Middle frontal gyrus (tissue), 1 donor: ENCODE measurements around the gene RABL2B.
A peak's percentile ranks its signal among the peaks of the same experiment; 100 is the strongest.
"Not testable (repeated sequence)": the region's sequence is repeated elsewhere in the genome, so short reads cannot be mapped to it uniquely, and the experiment has no call there.

Experiments
- DNase-seq: peaks from one replicate; pipeline ENCODE4 v3.0.0-alpha.2; 2015; ENCODE audit warnings: low spot score; ENCODE audit errors: extremely low spot score

Gene RABL2B

GRCh38 chr22:50783033-50783879 is at the start of gene RABL2B:
RABL2B (minus strand) TSS chr22:50783636; CDS start chr22:50782294, 1,342 bp downstream.
- DNase-seq = peak; percentile 65

- not testable (repeated sequence) for DNase-seq
Observed at GRCh38 chr22:50786936-50787335, 3.5 kb upstream of the RABL2B start.

GRCh38 chr22:50785289-50785688 is 1.9 kb upstream of the RABL2B start:
- DNase-seq = not testable (repeated sequence)

- DNase-seq = not testable (repeated sequence)
Observed at GRCh38 chr22:50783880-50784276, 442 bp upstream of the RABL2B start.

- not testable (repeated sequence) for DNase-seq
Observed at GRCh38 chr22:50782253-50782652, 1.2 kb downstream of the RABL2B start.

- not testable (repeated sequence) for DNase-seq
Observed at GRCh38 chr22:50780244-50780643, 3.2 kb downstream of the RABL2B start.

- DNase-seq = not testable (repeated sequence)
Observed at GRCh38 chr22:50777631-50778030, 5.8 kb downstream of the RABL2B start.

GRCh38 chr22:50775132-50775531 is 8.3 kb downstream of the RABL2B start:
- DNase-seq = not testable (repeated sequence)

- not testable (repeated sequence) for DNase-seq
Observed at GRCh38 chr22:50764288-50764687, 19.1 kb downstream of the RABL2B start.

- not testable (repeated sequence) for DNase-seq
Observed at GRCh38 chr22:50761829-50762228, 21.6 kb downstream of the RABL2B start.

GRCh38 chr22:50759597-50760341 is 23.7 kb downstream of the RABL2B start:
- DNase-seq = not testable (repeated sequence)

- DNase-seq = not testable (repeated sequence)
Observed at GRCh38 chr22:50756949-50757491, 26.4 kb downstream of the RABL2B start.

GRCh38 chr22:50756406-50756805 is 27.0 kb downstream of the RABL2B start:
- not testable (repeated sequence) for DNase-seq

GRCh38 chr22:50755251-50755650 is 28.2 kb downstream of the RABL2B start:
- DNase-seq = not testable (repeated sequence)

GRCh38 chr22:50749302-50750074 is 33.9 kb downstream of the RABL2B start:
- not testable (repeated sequence) for DNase-seq

GRCh38 chr22:50748630-50749029 is 34.8 kb downstream of the RABL2B start:
- not testable (repeated sequence) for DNase-seq

GRCh38 chr22:50747521-50747920 is 35.9 kb downstream of the RABL2B start:
- not testable (repeated sequence) for DNase-seq

- not testable (repeated sequence) for DNase-seq
Observed at GRCh38 chr22:50744424-50744823, 39.0 kb downstream of the RABL2B start.

GRCh38 chr22:50740714-50741113 is 42.7 kb downstream of the RABL2B start:
- not testable (repeated sequence) for DNase-seq

- no peak for DNase-seq
Observed at GRCh38 chr22:50739894-50740293, 43.5 kb downstream of the RABL2B start.

GRCh38 chr22:50739279-50739691 is 44.2 kb downstream of the RABL2B start:
- no peak for DNase-seq
